HS-27A (cell line): ENCODE measurements around the gene PADI3.
"Not testable (repeated sequence)": the region's sequence is repeated elsewhere in the genome, so short reads cannot be mapped to it uniquely, and the experiment has no call there.

Experiments used
- DNase-seq: peaks from one replicate; pipeline ENCODE4 v3.0.0-alpha.2; 2012; ENCODE audit warnings: low read depth, missing footprints

PADI3 gene

GRCh38 chr1:17304151-17304825 is 55.4 kb downstream of the PADI3 start:
- no peak for DNase-seq

- DNase-seq: no peak
These were observed 55.9 kb downstream of the PADI3 start for GRCh38 chr1:17304826-17305175.

GRCh38 chr1:17305576-17306095 is 56.7 kb downstream of the PADI3 start:
- no peak for DNase-seq

- DNase-seq: no peak
These were observed 57.5 kb downstream of the PADI3 start for GRCh38 chr1:17306407-17306806.

GRCh38 chr1:17306921-17307320 is 58.0 kb downstream of the PADI3 start:
- DNase-seq: no peak

- DNase-seq: no peak
These were observed 58.4 kb downstream of the PADI3 start for GRCh38 chr1:17307329-17307728.

GRCh38 chr1:17307946-17308345 is 59.0 kb downstream of the PADI3 start, which contains the start of gene PADI4:
Gene PADI4 (plus strand): TSS chr1:17308197. CDS start chr1:17308223, 26 bp downstream.
- DNase-seq: no peak

GRCh38 chr1:17308593-17308992 is 59.7 kb downstream of the PADI3 start:
- no peak for DNase-seq

- DNase-seq: no peak
These were observed 60.6 kb downstream of the PADI3 start for GRCh38 chr1:17309426-17310067.

- no peak for DNase-seq
These were observed 61.3 kb downstream of the PADI3 start for GRCh38 chr1:17310068-17310640.

GRCh38 chr1:17313530-17314309 is 64.8 kb downstream of the PADI3 start:
- DNase-seq: no peak

GRCh38 chr1:17314491-17314971 is 65.6 kb downstream of the PADI3 start:
- DNase-seq: no peak

- no peak for DNase-seq
These were observed 66.7 kb downstream of the PADI3 start for GRCh38 chr1:17315542-17316130.

GRCh38 chr1:17316704-17317103 is 67.8 kb downstream of the PADI3 start:
- DNase-seq: no peak

GRCh38 chr1:17318262-17318661 is 69.4 kb downstream of the PADI3 start:
- no peak for DNase-seq

- DNase-seq: no peak
These were observed 70.9 kb downstream of the PADI3 start for GRCh38 chr1:17319561-17320350.

- not testable (repeated sequence) for DNase-seq
These were observed 73.0 kb downstream of the PADI3 start for GRCh38 chr1:17321857-17322390.

GRCh38 chr1:17328855-17329254 is 80.0 kb downstream of the PADI3 start:
- no peak for DNase-seq

- no peak for DNase-seq
These were observed 80.7 kb downstream of the PADI3 start for GRCh38 chr1:17329610-17330009.

GRCh38 chr1:17330856-17331255 is 82.0 kb downstream of the PADI3 start:
- no peak for DNase-seq

GRCh38 chr1:17333081-17333480 is 84.2 kb downstream of the PADI3 start:
- no peak for DNase-seq
